ENCODE measurements around the gene CHAT.

The CHAT gene

GRCh38 chr10:49653273-49653929, 39.6 kb downstream of the CHAT start:
- no peak for TF ChIP-seq EZH2phosphoT487 (IDR thresholded peaks at IDR 0.05; ENCODE audit: borderline replicate concordance)
- TF ChIP-seq CTCF (conservative IDR thresholded peaks at IDR 0.05; ENCODE audit: low read length): no peak
- Histone ChIP-seq H3K4me3 (ENCODE audit: low read length, poor library complexity, severe bottlenecking) (no peak overlapping the region), H2AFZ (ENCODE audit: low read length) (no peak overlapping the region), H4K20me1 (ENCODE audit: insufficient read depth, low read length, poor library complexity, severe bottlenecking) (no peaks in the 10 kb centered on the region), H3K9me2 (replicated peaks; ENCODE audit: low read depth, low read length) (no peaks in the 10 kb centered on the region), H3K36me3 (ENCODE audit: insufficient read depth, low read length) (no peaks in the 10 kb centered on the region), H3F3A (ENCODE audit: low read depth) (no peaks in the 10 kb centered on the region), H3K79me2 (ENCODE audit: insufficient read depth, low read length) (no peaks in the 10 kb centered on the region), H3K4me1 (ENCODE audit: insufficient read depth, low read length, poor library complexity, severe bottlenecking) (no peaks in the 10 kb centered on the region), H3K9ac (ENCODE audit: low read depth, low read length, poor library complexity, severe bottlenecking) (no peak overlapping the region), H3K9me3 (ENCODE audit: insufficient read depth, low read depth, low read length) (no peaks in the 10 kb centered on the region), H3K27me3 (ENCODE audit: insufficient read depth, low read length, poor library complexity, severe bottlenecking) (no peaks in the 10 kb centered on the region), H3K4me2 (ENCODE audit: low read depth, low read length, poor library complexity, severe bottlenecking) (no peak overlapping the region)

DNA sequence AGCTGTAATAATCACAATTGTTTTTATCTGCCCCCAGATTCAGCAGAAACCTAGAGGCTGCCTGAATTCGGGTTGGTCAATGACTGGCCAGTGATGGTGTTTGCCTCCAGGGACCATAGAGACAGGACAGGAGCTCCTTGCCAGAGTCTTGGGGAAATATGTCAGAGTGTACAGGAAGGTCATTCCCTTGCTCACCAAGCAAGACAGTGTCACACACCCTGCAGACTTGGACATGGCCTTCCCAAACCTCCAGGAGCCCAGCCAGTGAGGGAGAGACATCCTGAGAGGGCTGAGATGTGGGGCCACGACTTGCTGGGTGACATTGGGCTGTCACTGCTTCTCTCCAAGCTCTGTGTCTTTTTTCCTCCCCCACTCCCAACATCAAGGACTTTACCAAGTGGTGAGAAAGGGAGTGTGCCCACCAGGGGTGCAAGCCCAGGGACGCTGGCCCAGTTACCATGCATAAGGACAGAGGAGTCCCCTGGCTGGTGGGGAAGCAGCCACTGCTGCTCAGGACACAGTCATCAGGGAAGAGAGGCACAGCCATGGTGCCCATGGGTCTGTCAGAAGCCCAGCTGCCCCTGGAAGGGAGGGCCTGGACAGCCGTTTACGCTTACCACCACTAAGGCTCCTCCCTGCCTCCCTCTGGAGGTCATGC, 40.3 kb downstream of the CHAT start:
- Histone ChIP-seq H3K4me2 (ENCODE audit: low read depth, low read length, poor library complexity, severe bottlenecking) (no peak overlapping the region), H3K9me2 (replicated peaks; ENCODE audit: low read depth, low read length) (no peaks in the 10 kb centered on the region), H3K4me3 (ENCODE audit: low read length, poor library complexity, severe bottlenecking) (no peak overlapping the region), H3K9ac (ENCODE audit: low read depth, low read length, poor library complexity, severe bottlenecking) (no peak overlapping the region), H3K9me3 (ENCODE audit: insufficient read depth, low read depth, low read length) (0 out of 2 replicates have a peak, but pooled peaks cover 3% of the 10 kb centered on the region), H2AFZ (ENCODE audit: low read length) (no peak overlapping the region), H3K4me1 (ENCODE audit: insufficient read depth, low read length, poor library complexity, severe bottlenecking) (no peaks in the 10 kb centered on the region), H4K20me1 (ENCODE audit: insufficient read depth, low read length, poor library complexity, severe bottlenecking) (no peaks in the 10 kb centered on the region), H3K79me2 (ENCODE audit: insufficient read depth, low read length) (no peaks in the 10 kb centered on the region), H3K36me3 (ENCODE audit: insufficient read depth, low read length) (no peaks in the 10 kb centered on the region), H3K27me3 (ENCODE audit: insufficient read depth, low read length, poor library complexity, severe bottlenecking) (no peaks in the 10 kb centered on the region), H3F3A (ENCODE audit: low read depth) (no peaks in the 10 kb centered on the region)
- TF ChIP-seq CTCF (conservative IDR thresholded peaks at IDR 0.05; ENCODE audit: low read length) (no peak), EZH2phosphoT487 (IDR thresholded peaks at IDR 0.05; ENCODE audit: borderline replicate concordance) (no peak)

DNA sequence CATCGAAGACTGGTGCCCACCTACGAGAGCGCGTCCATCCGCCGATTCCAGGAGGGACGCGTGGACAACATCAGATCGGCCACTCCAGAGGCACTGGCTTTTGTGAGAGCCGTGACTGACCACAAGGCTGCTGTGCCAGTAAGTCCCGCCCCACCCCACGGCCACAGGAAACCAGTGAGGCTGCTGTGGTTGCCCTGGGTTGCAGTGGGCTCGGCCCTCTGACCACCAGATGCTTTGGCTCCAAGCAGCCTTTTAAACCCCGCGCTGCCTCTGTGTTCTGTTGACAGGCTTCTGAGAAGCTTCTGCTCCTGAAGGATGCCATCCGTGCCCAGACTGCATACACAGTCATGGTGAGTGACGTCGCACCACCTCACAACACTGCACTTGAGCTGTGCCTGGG, 41.3 kb downstream of the CHAT start:
- H3K4me1 ChIP-seq (ENCODE audit: insufficient read depth, low read length, poor library complexity, severe bottlenecking): no peaks in the 10 kb centered on the region
- 0 out of 2 replicates have a peak, but pooled peaks cover 3% of the 10 kb centered on the region for H3K9me3 ChIP-seq (ENCODE audit: insufficient read depth, low read depth, low read length)
- no peaks in the 10 kb centered on the region for H4K20me1 ChIP-seq (ENCODE audit: insufficient read depth, low read length, poor library complexity, severe bottlenecking)
- H3K9ac ChIP-seq (ENCODE audit: low read depth, low read length, poor library complexity, severe bottlenecking): no peak overlapping the region
- no peaks in the 10 kb centered on the region for H3K27me3 ChIP-seq (ENCODE audit: insufficient read depth, low read length, poor library complexity, severe bottlenecking)
- no peak overlapping the region for H3K4me2 ChIP-seq (ENCODE audit: low read depth, low read length, poor library complexity, severe bottlenecking)
- TF ChIP-seq CTCF (conservative IDR thresholded peaks at IDR 0.05; ENCODE audit: low read length) (no peak), EZH2phosphoT487 (IDR thresholded peaks at IDR 0.05; ENCODE audit: borderline replicate concordance) (no peak)
- H3K79me2 ChIP-seq (ENCODE audit: insufficient read depth, low read length): no peaks in the 10 kb centered on the region
- no peaks in the 10 kb centered on the region for H3K9me2 ChIP-seq (replicated peaks; ENCODE audit: low read depth, low read length)
- no peak overlapping the region for H2AFZ ChIP-seq (ENCODE audit: low read length)
- no peak overlapping the region for H3K4me3 ChIP-seq (ENCODE audit: low read length, poor library complexity, severe bottlenecking)
- H3F3A ChIP-seq (ENCODE audit: low read depth): no peaks in the 10 kb centered on the region
- H3K36me3 ChIP-seq (ENCODE audit: insufficient read depth, low read length): no peaks in the 10 kb centered on the region
